Measurements from ENCODE around the gene TMEM54. TPM values are rescaled to one million over a fixed set of nuclear protein-coding genes. Genes with fewer than 3 reads are reported as not detected.

Gene TMEM54
- total RNA-seq, 1 donor from 2014 or later = 41.9 TPM

DNA sequence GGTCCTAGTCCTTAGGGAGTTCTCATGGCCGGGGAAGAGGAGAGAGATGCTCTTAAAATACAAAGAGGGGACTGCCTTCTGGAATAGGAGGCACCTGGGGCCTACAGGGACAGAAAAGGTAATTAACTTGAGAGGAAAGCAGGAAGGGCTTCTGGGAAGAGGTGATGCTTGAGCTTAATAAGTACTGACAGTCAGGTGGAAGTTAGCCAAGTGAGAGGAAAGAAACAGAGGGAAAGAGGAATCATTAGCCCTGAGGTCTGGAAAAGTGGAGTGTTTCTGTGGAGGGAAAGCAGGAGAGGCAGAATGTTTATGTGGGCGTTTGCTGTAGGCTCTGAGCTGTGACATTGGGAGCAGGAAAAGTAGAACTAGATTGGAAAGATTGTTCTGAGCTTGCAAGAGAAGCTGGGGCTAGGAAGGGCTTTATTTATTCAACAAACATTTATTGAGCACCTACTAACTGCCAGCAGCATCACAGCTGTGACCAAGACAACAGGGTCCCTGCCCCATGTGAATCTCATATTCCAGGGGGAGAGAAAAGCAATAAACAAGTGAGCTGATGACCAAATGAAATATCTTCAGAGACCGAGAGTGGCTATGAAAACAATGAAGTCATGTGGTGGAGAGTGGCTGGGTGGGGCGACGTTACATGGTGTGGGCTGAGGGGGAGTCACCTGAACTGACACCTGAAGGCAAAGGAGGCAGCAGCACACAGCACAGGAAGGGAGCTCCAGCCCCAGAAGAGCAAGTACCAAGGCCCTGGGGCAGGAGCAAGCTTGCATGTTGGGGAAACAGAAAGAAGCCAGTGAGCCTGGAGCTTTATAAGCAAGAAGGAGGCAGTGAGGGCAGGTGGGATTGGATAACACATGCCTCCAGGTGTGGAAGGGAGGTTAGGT lies 26.1 kb downstream of the TMEM54 start:
- H3K4me3 ChIP-seq = no peak overlapping the region
- intact Hi-C loops (cut with DNase I) = no loop called here
- peaks cover 4% of the 10 kb centered on the region for H3K4me1 ChIP-seq
- ATAC-seq (no peak), DNase-seq (peak; percentile 32)
- peaks cover 33% of the 10 kb centered on the region for H3K27me3 ChIP-seq
- H3K27ac ChIP-seq = no peak overlapping the region
- TF ChIP-seq, protein P1, sequence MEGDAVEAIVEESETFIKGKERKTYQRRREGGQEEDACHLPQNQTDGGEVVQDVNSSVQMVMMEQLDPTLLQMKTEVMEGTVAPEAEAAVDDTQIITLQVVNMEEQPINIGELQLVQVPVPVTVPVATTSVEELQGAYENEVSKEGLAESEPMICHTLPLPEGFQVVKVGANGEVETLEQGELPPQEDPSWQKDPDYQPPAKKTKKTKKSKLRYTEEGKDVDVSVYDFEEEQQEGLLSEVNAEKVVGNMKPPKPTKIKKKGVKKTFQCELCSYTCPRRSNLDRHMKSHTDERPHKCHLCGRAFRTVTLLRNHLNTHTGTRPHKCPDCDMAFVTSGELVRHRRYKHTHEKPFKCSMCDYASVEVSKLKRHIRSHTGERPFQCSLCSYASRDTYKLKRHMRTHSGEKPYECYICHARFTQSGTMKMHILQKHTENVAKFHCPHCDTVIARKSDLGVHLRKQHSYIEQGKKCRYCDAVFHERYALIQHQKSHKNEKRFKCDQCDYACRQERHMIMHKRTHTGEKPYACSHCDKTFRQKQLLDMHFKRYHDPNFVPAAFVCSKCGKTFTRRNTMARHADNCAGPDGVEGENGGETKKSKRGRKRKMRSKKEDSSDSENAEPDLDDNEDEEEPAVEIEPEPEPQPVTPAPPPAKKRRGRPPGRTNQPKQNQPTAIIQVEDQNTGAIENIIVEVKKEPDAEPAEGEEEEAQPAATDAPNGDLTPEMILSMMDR (IDR thresholded peaks at IDR 0.05) = no peak
- no peaks in the 10 kb centered on the region for H3K9me3 ChIP-seq
- no peaks in the 10 kb centered on the region for H3K36me3 ChIP-seq

DNA sequence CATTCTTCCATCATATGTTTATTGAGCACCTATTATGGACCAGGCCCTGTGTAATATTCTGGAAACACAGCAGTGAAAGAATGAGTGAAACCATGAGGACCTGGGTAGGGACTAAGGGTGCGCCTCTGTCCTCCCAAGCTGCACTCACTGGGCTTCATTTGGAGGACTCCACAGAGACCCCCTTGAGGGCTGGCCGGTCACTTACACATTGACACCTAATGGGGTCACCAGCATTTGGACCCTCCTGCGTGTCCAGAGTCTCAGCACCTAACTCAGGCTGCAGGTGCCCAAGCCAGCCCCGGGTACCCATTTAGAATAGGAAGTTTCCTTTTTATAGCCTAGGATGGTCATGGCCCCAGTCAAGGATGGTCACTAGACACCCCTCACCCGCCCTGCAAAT lies 27.7 kb downstream of the TMEM54 start:
- ATAC-seq (no peak), DNase-seq (peak; percentile 28)
- TF ChIP-seq, protein P1 (IDR thresholded peaks at IDR 0.05) = no peak
- Histone ChIP-seq H3K36me3 (no peaks in the 10 kb centered on the region), H3K9me3 (no peaks in the 10 kb centered on the region), H3K4me1 (peaks cover 4% of the 10 kb centered on the region), H3K27me3 (peaks cover 38% of the 10 kb centered on the region), H3K27ac (no peak overlapping the region), H3K4me3 (no peak overlapping the region)
- intact Hi-C loops (cut with DNase I) = no loop called here

DNA sequence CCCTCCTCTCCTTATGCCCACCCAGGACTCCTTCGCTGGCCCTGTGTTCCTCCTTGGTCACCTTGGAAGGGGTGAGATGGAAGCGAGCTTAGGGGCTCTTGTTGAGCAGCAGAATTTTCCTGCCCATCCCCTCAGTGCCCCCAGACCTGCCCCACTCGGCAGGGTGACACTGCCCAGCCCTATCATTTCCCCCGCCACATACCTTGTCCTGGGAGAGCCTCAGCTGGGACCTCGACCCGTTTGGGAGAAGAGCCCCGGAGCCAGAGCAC lies 29.1 kb downstream of the TMEM54 start:
- no peak overlapping the region for H3K4me3 ChIP-seq
- peaks cover 32% of the 10 kb centered on the region for H3K27me3 ChIP-seq
- DNase-seq = peak; percentile 46
- H3K36me3 ChIP-seq = no peaks in the 10 kb centered on the region
- H3K27ac ChIP-seq = no peak overlapping the region
- H3K4me1 ChIP-seq = peaks cover 4% of the 10 kb centered on the region
- intact Hi-C loops (cut with DNase I) = no loop called here
- TF ChIP-seq, protein P1 (IDR thresholded peaks at IDR 0.05) = no peak
- no peaks in the 10 kb centered on the region for H3K9me3 ChIP-seq
- ATAC-seq = no peak

DNA sequence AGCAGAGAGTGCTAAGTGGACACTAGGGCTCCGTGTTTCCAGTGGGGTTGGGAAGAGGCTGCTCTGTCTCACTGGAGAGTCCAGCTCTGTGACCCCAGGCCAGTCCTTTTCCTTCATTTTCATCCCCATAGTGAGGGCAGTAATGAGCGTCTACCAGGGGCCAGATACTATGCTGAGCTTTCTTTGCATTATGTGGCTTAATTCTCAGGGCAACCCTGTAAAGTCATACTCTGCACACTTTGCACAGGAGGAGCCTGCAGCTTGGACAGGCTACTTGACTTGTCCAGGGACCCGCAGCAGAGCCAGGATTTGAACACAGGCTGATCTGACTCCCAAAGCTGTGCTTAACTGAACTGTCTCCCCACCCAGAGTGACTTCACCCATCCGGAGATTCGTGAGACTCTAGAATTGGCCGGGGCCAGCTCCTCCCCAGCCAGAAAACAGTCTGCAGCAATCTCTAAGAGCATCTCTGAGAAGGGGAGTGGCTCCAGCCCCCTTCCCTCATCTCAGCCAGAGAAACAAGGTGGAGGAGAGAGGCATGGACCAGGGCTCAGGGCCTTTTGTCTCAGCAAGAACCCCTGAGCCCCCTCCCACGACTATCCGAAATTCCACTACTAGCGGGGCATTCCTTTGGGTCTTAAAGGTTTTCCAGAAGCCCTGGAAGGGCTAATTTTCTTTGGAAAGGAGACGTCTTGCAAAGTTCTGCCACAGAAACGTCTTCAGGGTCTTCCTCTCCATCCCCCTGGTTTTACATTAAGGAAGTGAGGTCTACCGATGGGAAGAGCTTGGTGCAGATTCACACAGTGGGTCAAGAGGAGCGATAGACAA lies 29.6 kb downstream of the TMEM54 start:
- H3K4me1 ChIP-seq = peaks cover 2% of the 10 kb centered on the region
- no peak for DNase-seq
- intact Hi-C loops (cut with DNase I) = no loop called here
- no peaks in the 10 kb centered on the region for H3K36me3 ChIP-seq
- no peak for ATAC-seq
- H3K4me3 ChIP-seq = peak overlapping the region; percentile 38
- no peaks in the 10 kb centered on the region for H3K9me3 ChIP-seq
- peaks cover 27% of the 10 kb centered on the region for H3K27me3 ChIP-seq
- TF ChIP-seq, protein P1 (IDR thresholded peaks at IDR 0.05) = no peak
- no peak overlapping the region for H3K27ac ChIP-seq

DNA sequence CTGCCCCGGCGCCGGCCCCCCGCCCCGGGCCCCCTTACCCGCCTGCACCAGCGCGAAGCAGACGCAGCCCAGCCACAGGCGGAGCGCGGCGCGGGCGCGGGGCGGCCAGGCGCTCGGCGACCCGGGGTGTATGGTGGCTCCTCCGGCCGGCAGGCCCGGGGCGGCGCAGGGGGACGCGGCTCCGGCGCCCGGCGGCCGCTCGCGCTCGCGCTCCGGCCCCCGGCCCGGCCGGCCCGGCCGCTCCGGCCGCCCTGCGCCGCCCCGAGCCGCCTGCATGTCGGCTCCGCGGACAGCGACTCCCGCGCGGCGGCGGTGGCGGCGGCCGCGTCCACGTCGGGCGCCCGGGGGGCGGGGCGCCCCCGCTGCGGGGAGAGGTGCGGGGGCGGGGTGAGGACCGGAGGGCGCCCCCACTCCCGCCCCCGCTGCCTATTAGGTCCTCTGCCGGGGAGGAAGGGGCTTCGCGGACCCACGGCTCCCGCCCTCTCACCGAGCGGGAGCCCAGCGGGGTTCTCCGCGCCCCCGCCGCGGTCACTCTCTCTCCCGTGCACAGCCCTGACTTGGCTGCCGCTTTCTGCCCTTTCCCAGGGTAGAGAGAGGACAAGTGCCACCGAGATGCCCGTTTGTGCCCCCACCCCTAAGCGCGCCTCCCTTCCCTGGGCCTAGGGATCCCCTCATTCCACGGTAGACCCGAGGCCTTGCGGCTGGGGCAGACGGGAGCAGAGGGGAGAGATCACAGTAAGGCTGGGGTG lies 30.4 kb downstream of the TMEM54 start, which contains the start of gene FNDC5:
Gene FNDC5 (minus strand): TSS at position 298 of the 749 bp plus-strand sequence.
- peak; percentile 53 for ATAC-seq
- Histone ChIP-seq H3K4me3 (peak within 1 kb of the TSS; percentile 38), H3K9me3 (no peaks in the 10 kb centered on the region), H3K27me3 (peaks cover 22% of the 10 kb centered on the region), H3K36me3 (no peaks in the 10 kb centered on the region), H3K4me1 (no peaks in the 10 kb centered on the region), H3K27ac (no peak within 1 kb of the TSS)
- intact Hi-C loops (cut with DNase I) = no loop called here
- TF ChIP-seq, protein P1 (IDR thresholded peaks at IDR 0.05) = no peak
- DNase-seq = no peak
